Astrocyte (in vitro differentiated cells and primary cell): ENCODE data around the gene TNFSF11.

ENCODE experiments used
- CTCF ChIP-seq: IDR thresholded peaks from 2 replicates; pipeline ENCODE4 v1.5.1; 2011; ENCODE audit warnings: low read depth, mild to moderate bottlenecking, inconsistent platforms, low read length, moderate library complexity; ENCODE audit not compliant: insufficient read depth
- EZH2 ChIP-seq: IDR thresholded peaks from 2 replicates; pipeline ENCODE4 v1.6.1; 2012; ENCODE audit warnings: mild to moderate bottlenecking, low read length, inconsistent platforms; ENCODE audit not compliant: insufficient read depth

DNA sequence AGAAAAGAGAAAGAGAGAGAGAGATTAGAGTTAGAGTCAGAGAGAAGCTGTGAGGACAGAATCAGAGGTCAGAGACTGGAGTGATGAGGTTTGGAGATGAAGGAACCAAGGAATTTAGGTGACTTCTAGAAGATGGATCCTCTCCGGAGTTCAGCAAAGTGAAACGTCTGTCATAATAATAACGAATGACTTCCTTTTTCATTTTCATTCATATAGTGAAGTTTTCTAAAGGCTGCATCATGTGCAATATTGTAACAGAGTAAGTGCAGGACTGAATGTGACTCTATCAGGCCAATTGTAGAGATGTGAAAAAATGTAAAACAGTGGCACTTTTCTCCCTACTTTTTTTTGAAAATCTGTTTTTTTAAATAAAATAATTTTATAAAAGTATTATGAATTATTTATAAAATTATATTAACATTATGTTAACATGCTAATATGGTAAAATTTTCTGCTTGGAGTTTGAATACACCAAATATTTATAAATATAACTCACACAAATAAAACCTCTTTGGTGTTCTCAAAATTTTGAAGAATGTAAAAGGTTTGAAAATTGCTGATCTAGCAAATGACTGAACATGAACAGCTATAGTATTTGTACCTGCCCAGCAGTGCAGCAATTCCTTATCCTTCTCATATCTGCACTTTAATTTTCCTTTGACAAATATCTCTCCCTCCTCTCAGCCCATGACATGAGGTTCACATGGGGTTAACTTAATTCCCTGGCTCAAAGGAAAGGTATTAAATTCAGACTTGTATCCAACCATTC, 4.2 kb upstream of the TNFSF11 start:
- no peak for TF ChIP-seq CTCF
- no peak for TF ChIP-seq EZH2
